Gastrocnemius medialis (tissue), 4 donors: Measurements from ENCODE around the gene PRKN. TPM values are rescaled to one million over a fixed set of nuclear protein-coding genes. Genes with fewer than 3 reads are reported as not detected.

Source experiments
- ATAC-seq, 2 donors: fragments of 150-250 bp; one replicate each; pipeline ENCODE4 v1.9.1; 2016
- DNase-seq, 2 donors: peaks; one replicate each; pipeline ENCODE4 v3.0.0-alpha.2; 2019
- H3K27ac ChIP-seq, 4 donors: fragments of 200-600 bp; sonication (generic); 1 replicate in 1 of 4; 2 replicates in 3 of 4; pipeline ENCODE4 v1.5.1; 2016 to 2018; ENCODE audit warnings: mild to moderate bottlenecking in 2 of 4, moderate library complexity in 1 of 4
- H3K27me3 ChIP-seq, 3 donors: fragments of 200-600 bp; sonication (generic) in 2 of 3; 1 replicate in 1 of 3; 2 replicates in 2 of 3; pipeline versions ENCODE4 v1.5.1 to v1.6.0; 2016 to 2019; ENCODE audit warnings: mild to moderate bottlenecking in 1 of 3, moderate library complexity in 1 of 3
- H3K36me3 ChIP-seq, 2 donors: fragments of 200-600 bp; sonication (generic) in 1 of 2; one replicate each; pipeline ENCODE4 v1.5.1; 2017 to 2018
- H3K4me1 ChIP-seq, 2 donors: fragments of 200-600 bp; sonication (generic) in 1 of 2; one replicate each; pipeline ENCODE4 v1.5.1; 2016 to 2017; ENCODE audit warnings: mild to moderate bottlenecking in 2 of 2
- H3K4me3 ChIP-seq, 4 donors: fragments of 200-600 bp; sonication (generic) in 3 of 4; 1 replicate in 1 of 4; 2 replicates in 3 of 4; pipeline ENCODE4 v1.5.1; 2016 to 2019; ENCODE audit warnings: mild to moderate bottlenecking in 2 of 4
- H3K9me3 ChIP-seq, 3 donors: fragments of 200-600 bp; sonication (generic) in 2 of 3; 1 replicate in 1 of 3; 2 replicates in 2 of 3; pipeline ENCODE4 v1.5.1; 2016 to 2019
- CTCF ChIP-seq, 5 experiments: fragments of 450-650 bp in 3 of 5; fragments of 200-600 bp in 2 of 5; sonication (generic) in 2 of 5; IDR thresholded peaks in 4 of 5; conservative IDR thresholded peaks in 1 of 5; 1 replicate in 4 of 5; 2 replicates in 1 of 5; pipeline ENCODE4 v1.5.1; 2016 to 2019; ENCODE audit warnings: antibody characterized with exemption in 5 of 5, mild to moderate bottlenecking in 3 of 5, moderate library complexity in 3 of 5
- POLR2A ChIP-seq, 2 donors: fragments of 450-650 bp; IDR thresholded peaks; one replicate each; pipeline ENCODE4 v1.6.1; 2017; ENCODE audit warnings: antibody characterized with exemption in 2 of 2, mild to moderate bottlenecking in 2 of 2, moderate library complexity in 2 of 2
- in situ Hi-C, 4 donors: fragments of 200-750 bp; cut with MboI; loops; one replicate each; pipeline versions ENCODE4 v1.15.0 to v1.8.0; 2017; ENCODE audit warnings: low sequenced_read_pairs in 4 of 4
- intact Hi-C: fragments of 100-400 bp; cut with DNase I; formaldehyde crosslinking; loops from one replicate; pipeline ENCODE4 v1.15.1; 2023; ENCODE audit warnings: low total_unique reads
- total RNA-seq, 4 donors: library from RNA; depleted of rRNA; stranded (reverse); fragments of >200 nt; gene quantifications; one replicate each; pipeline versions ENCODE4 v1.1.0 to v1.2.3, GENCODE V29; 2016

PRKN gene
- total RNA-seq, 4 donors from 2014 or later: 8.4 to 21.6 (median 13.7) TPM

- no peak for ATAC-seq
- Histone ChIP-seq H3K36me3 (no peaks in the 10 kb centered on the region), H3K4me1 (peaks cover 0 to 7% of the 10 kb centered on the region in 2 donors), H3K9me3 (no peaks in the 10 kb centered on the region), H3K4me3 (no peak overlapping the region), H3K27me3 (no peaks in the 10 kb centered on the region), H3K27ac (no peak overlapping the region)
- in situ Hi-C loops: no loop called here
- TF ChIP-seq CTCF (IDR thresholded peaks at IDR 0.05 in 4 of 5, conservative IDR thresholded peaks at IDR 0.05 in 1 of 5): no peak
- DNase-seq: no peak
- intact Hi-C loops: no loop called here
Observed at GRCh38 chr6:161921602-161922395, 805.8 kb downstream of the PRKN start.

GRCh38 chr6:161919691-161920090 lies 807.9 kb downstream of the PRKN start:
- in situ Hi-C loops: no loop called here
- ATAC-seq: no peak
- intact Hi-C loops: no loop called here

GRCh38 chr6:161918628-161919205 lies 808.8 kb downstream of the PRKN start:
- no peak overlapping the region for H3K4me3 ChIP-seq
- in situ Hi-C loops: no loop called here
- intact Hi-C loops: no loop called here
- DNase-seq (no peak), ATAC-seq (no peak)
- peaks cover 0 to 7% of the 10 kb centered on the region in 2 donors for H3K4me1 ChIP-seq
- no peaks in the 10 kb centered on the region for H3K36me3 ChIP-seq
- no peaks in the 10 kb centered on the region for H3K27me3 ChIP-seq
- H3K27ac ChIP-seq: no peak overlapping the region
- no peak for TF ChIP-seq POLR2A (IDR thresholded peaks at IDR 0.05)
- no peak for TF ChIP-seq CTCF (IDR thresholded peaks at IDR 0.05 in 4 of 5, conservative IDR thresholded peaks at IDR 0.05 in 1 of 5)
- H3K9me3 ChIP-seq: no peaks in the 10 kb centered on the region

More at GRCh38 chr6:161919691-161920090, 807.9 kb downstream of the PRKN start:
- H3K27me3 ChIP-seq: no peaks in the 10 kb centered on the region
- H3K27ac ChIP-seq: no peak overlapping the region
- H3K9me3 ChIP-seq: no peaks in the 10 kb centered on the region
- H3K4me1 ChIP-seq: peaks cover 0 to 7% of the 10 kb centered on the region in 2 donors
- H3K36me3 ChIP-seq: no peaks in the 10 kb centered on the region
- no peak overlapping the region for H3K4me3 ChIP-seq
- no peak for TF ChIP-seq CTCF (IDR thresholded peaks at IDR 0.05 in 4 of 5, conservative IDR thresholded peaks at IDR 0.05 in 1 of 5)
- no peak for TF ChIP-seq POLR2A (IDR thresholded peaks at IDR 0.05)
- DNase-seq: no peak

GRCh38 chr6:161918109-161918531 lies 809.4 kb downstream of the PRKN start:
- intact Hi-C loops: no loop called here

More at GRCh38 chr6:161918109-161918531, 809.4 kb downstream of the PRKN start:
- Histone ChIP-seq H3K36me3 (no peaks in the 10 kb centered on the region), H3K9me3 (no peaks in the 10 kb centered on the region), H3K27ac (no peak overlapping the region), H3K27me3 (no peaks in the 10 kb centered on the region), H3K4me1 (peaks cover 0 to 7% of the 10 kb centered on the region in 2 donors), H3K4me3 (no peak overlapping the region)
- ATAC-seq: no peak
- TF ChIP-seq POLR2A (IDR thresholded peaks at IDR 0.05) (no peak), CTCF (IDR thresholded peaks at IDR 0.05 in 4 of 5, conservative IDR thresholded peaks at IDR 0.05 in 1 of 5) (no peak)
- DNase-seq: no peak
- in situ Hi-C loops: no loop called here
